ENCODE results near the gene SHCBP1.

The SHCBP1 gene

GRCh38 chr16:46606231-46606630, 14.9 kb downstream of the SHCBP1 start:
- Histone ChIP-seq H3K4me3 (no peak overlapping the region), H3K27ac (no peak overlapping the region)
- no peak for TF ChIP-seq CTCF (IDR thresholded peaks at IDR 0.05)
- DNase-seq (ENCODE audit: low spot score) = no peak

- no peak for TF ChIP-seq CTCF (IDR thresholded peaks at IDR 0.05)
- no peak for DNase-seq (ENCODE audit: low spot score)
- Histone ChIP-seq H3K4me3 (no peak overlapping the region), H3K27ac (no peak overlapping the region)
These were observed 29.9 kb downstream of the SHCBP1 start for GRCh38 chr16:46591257-46591656.

GRCh38 chr16:46586011-46586577, 35.1 kb downstream of the SHCBP1 start:
- DNase-seq (ENCODE audit: low spot score) = no peak
- H3K27ac ChIP-seq = no peak overlapping the region
- no peak for TF ChIP-seq CTCF (IDR thresholded peaks at IDR 0.05)
- H3K4me3 ChIP-seq = no peak overlapping the region

GRCh38 chr16:46583036-46583435, 38.1 kb downstream of the SHCBP1 start:
- H3K4me3 ChIP-seq = no peak overlapping the region
- no peak overlapping the region for H3K27ac ChIP-seq
- TF ChIP-seq CTCF (IDR thresholded peaks at IDR 0.05) = no peak
- DNase-seq (ENCODE audit: low spot score) = no peak

- no peak for DNase-seq (ENCODE audit: low spot score)
- no peak for TF ChIP-seq CTCF (IDR thresholded peaks at IDR 0.05)
- Histone ChIP-seq H3K27ac (no peak overlapping the region), H3K4me3 (no peak overlapping the region)
These were observed 38.9 kb downstream of the SHCBP1 start for GRCh38 chr16:46582313-46582712.

GRCh38 chr16:46577988-46578579, 43.1 kb downstream of the SHCBP1 start:
- H3K4me3 ChIP-seq = no peak overlapping the region
- no peak overlapping the region for H3K27ac ChIP-seq
- no peak for TF ChIP-seq CTCF (IDR thresholded peaks at IDR 0.05)
- no peak for DNase-seq (ENCODE audit: low spot score)

GRCh38 chr16:46573834-46574159, 47.4 kb downstream of the SHCBP1 start:
- no peak for DNase-seq (ENCODE audit: low spot score)
- TF ChIP-seq CTCF (IDR thresholded peaks at IDR 0.05) = no peak
- Histone ChIP-seq H3K4me3 (no peak overlapping the region), H3K27ac (no peak overlapping the region)

All from coronary artery (tissue), 2 donors.